Stimulated activated CD8-positive, alpha-beta memory T cell treated with anti-CD3 and anti-CD28 coated beads, Interleukin-2, amount 100 ng/mL, for 1 hour (primary cell): ENCODE data around the gene ALDH1L1.

Experiments
- DNase-seq, 2 donors: peaks; one replicate each; pipeline ENCODE4 v3.0.0-alpha.2; 2020; ENCODE audit warnings: low read depth in 2 of 2

The ALDH1L1 gene

GRCh38 chr3:126194713-126195305, 14.4 kb upstream of the ALDH1L1 start:
- DNase-seq: no peak

GRCh38 chr3:126191246-126191645, 10.9 kb upstream of the ALDH1L1 start:
- no peak for DNase-seq

GRCh38 chr3:126187920-126188319, 7.5 kb upstream of the ALDH1L1 start:
- no peak for DNase-seq

GRCh38 chr3:126186749-126187148, 6.4 kb upstream of the ALDH1L1 start:
- no peak for DNase-seq

GRCh38 chr3:126186271-126186670, 5.9 kb upstream of the ALDH1L1 start:
- DNase-seq: no peak

- no peak for DNase-seq
Observed at GRCh38 chr3:126184465-126185000, 4.1 kb upstream of the ALDH1L1 start.

- no peak for DNase-seq
Observed at GRCh38 chr3:126181398-126181725, 976 bp upstream of the ALDH1L1 start.

GRCh38 chr3:126179825-126180476, 435 bp downstream of the ALDH1L1 start:
- DNase-seq: no peak

- no peak for DNase-seq
Observed at GRCh38 chr3:126170073-126170777, 10.2 kb downstream of the ALDH1L1 start.

GRCh38 chr3:126167566-126167965, 12.8 kb downstream of the ALDH1L1 start:
- DNase-seq: no peak

- no peak for DNase-seq
Observed at GRCh38 chr3:126166009-126166408, 14.4 kb downstream of the ALDH1L1 start.

- no peak for DNase-seq
Observed at GRCh38 chr3:126161309-126161708, 19.1 kb downstream of the ALDH1L1 start.

GRCh38 chr3:126160243-126161210, 19.9 kb downstream of the ALDH1L1 start:
- DNase-seq: no peak

GRCh38 chr3:126159476-126159875, 20.9 kb downstream of the ALDH1L1 start:
- DNase-seq: no peak

- DNase-seq: no peak
Observed at GRCh38 chr3:126158912-126159454, 21.4 kb downstream of the ALDH1L1 start.

GRCh38 chr3:126158016-126158911, 22.1 kb downstream of the ALDH1L1 start:
- no peak for DNase-seq

GRCh38 chr3:126157083-126157768, 23.2 kb downstream of the ALDH1L1 start:
- no peak for DNase-seq

GRCh38 chr3:126156468-126156867, 23.9 kb downstream of the ALDH1L1 start:
- DNase-seq: no peak

GRCh38 chr3:126155819-126156218, 24.6 kb downstream of the ALDH1L1 start:
- DNase-seq: no peak

- DNase-seq: no peak
Observed at GRCh38 chr3:126155280-126155640, 25.1 kb downstream of the ALDH1L1 start.
